K562 (cell line): Measurements from ENCODE around the gene NUTM1. TPM values are rescaled to one million over a fixed set of nuclear protein-coding genes. Genes with fewer than 3 reads are reported as not detected.

Experiments
- ATAC-seq: fragments of 200-7000 bp; cut with Tn5 transposase; 3 replicates; pipeline ENCODE4 v1.9.1; 2020; ENCODE audit warnings: moderate library complexity
- BruUV-seq: library from RNA; stranded (reverse); fragments of 400-500 nt; replicated peaks from 2 replicates; lab custom pipeline; 2021; lab: Mats Ljungman, UMichigan
- CTCF ChIA-PET: fragments of 300-600 bp; formaldehyde crosslinking; extraction: SDS; loops from one replicate; lab custom pipeline; 2021; ENCODE audit warnings: low intra/inter-chr PET ratio; lab: Yijun Ruan, JAX
- POLR2A ChIA-PET: fragments of 300-600, 350-650 bp; sonication (Branson Sonifier 250); formaldehyde crosslinking; extraction: SDS; loops from one replicate; lab custom pipeline; 2021; ENCODE audit warnings: antibody characterized with exemption, inconsistent platforms; lab: Yijun Ruan, JAX
- DNase-seq, 4 experiments: peaks; one replicate each; pipeline versions ENCODE4 v3.0.0 to v3.0.0-alpha.2; 2011 to 2018; ENCODE audit warnings: low spot score in 3 of 4, mixed read lengths in 3 of 4; ENCODE audit errors: extremely low read depth in 1 of 4
- FAIRE-seq: peaks from 2 replicates; lab custom pipeline; 2011; peaks lifted over from hg19 to GRCh38; lab: Jason Lieb, UNC
- H2AFZ ChIP-seq: 2 replicates; pipeline ENCODE4 v1.6.0; 2011; ENCODE audit warnings: low read depth, low read length, control low read depth, inconsistent platforms
- H3K27ac ChIP-seq: fragments of 200-600 bp; 3 replicates; pipeline ENCODE4 v1.8.0; 2011; ENCODE audit warnings: low read depth, mild to moderate bottlenecking, control low read depth, inconsistent platforms, low read length, moderate library complexity, mixed read lengths; ENCODE audit errors: extremely low read depth
- H3K27me3 ChIP-seq, 2 experiments: fragments of 300-600 bp in 1 of 2; 2 replicates in 1 of 2; 3 replicates in 1 of 2; pipeline versions ENCODE4 v1.6.0 to v1.8.0; 2011; ENCODE audit warnings: inconsistent platforms in 2 of 2, low read length in 2 of 2, mild to moderate bottlenecking in 1 of 2, mixed read lengths in 1 of 2, moderate library complexity in 1 of 2; ENCODE audit not compliant: control insufficient read depth in 2 of 2, insufficient read depth in 2 of 2
- H3K36me3 ChIP-seq: fragments of 300-600 bp; 3 replicates; pipeline ENCODE4 v1.8.0; 2011; ENCODE audit warnings: mild to moderate bottlenecking, low read length, inconsistent platforms; ENCODE audit not compliant: control insufficient read depth, insufficient read depth
- H3K4me1 ChIP-seq, 2 experiments: fragments of 200-600 bp in 1 of 2; replicated peaks in 1 of 2; 2 replicates in 1 of 2; 3 replicates in 1 of 2; pipeline versions ENCODE4 v1.5.1 to v1.8.0; 2011; ENCODE audit warnings: inconsistent platforms in 2 of 2, low read length in 2 of 2, mild to moderate bottlenecking in 1 of 2, mixed read lengths in 1 of 2, moderate library complexity in 1 of 2; ENCODE audit not compliant: control insufficient read depth in 2 of 2, insufficient read depth in 2 of 2
- H3K4me2 ChIP-seq: 2 replicates; pipeline ENCODE4 v1.6.1; 2011; ENCODE audit warnings: low read length, control low read depth, inconsistent platforms, mixed read lengths; ENCODE audit not compliant: insufficient read depth
- H3K4me3 ChIP-seq: fragments of 200-600 bp; sonication (generic), shearing (Covaris generic); 2 replicates; pipeline ENCODE4 v1.5.1; 2016; ENCODE audit warnings: control low read depth, inconsistent platforms
- H3K79me2 ChIP-seq: fragments of 200-600 bp; 3 replicates; pipeline ENCODE4 v1.8.0; 2011; ENCODE audit warnings: low read length, inconsistent platforms; ENCODE audit not compliant: control insufficient read depth, insufficient read depth
- H3K9ac ChIP-seq, 2 experiments: 2 replicates each; pipeline versions ENCODE4 v1.6.0 to v1.6.1; 2011; ENCODE audit warnings: low read depth in 2 of 2, low read length in 2 of 2, control low read depth in 1 of 2, inconsistent platforms in 1 of 2, mild to moderate bottlenecking in 1 of 2, mixed read lengths in 1 of 2; ENCODE audit not compliant: insufficient read depth in 1 of 2
- H3K9me1 ChIP-seq: one replicate; pipeline ENCODE4 v1.6.0; 2011; ENCODE audit warnings: inconsistent platforms, mild to moderate bottlenecking, low read length, moderate library complexity; ENCODE audit not compliant: control insufficient read depth, insufficient read depth
- H3K9me3 ChIP-seq: replicated peaks from 2 replicates; pipeline ENCODE4 v1.5.1; 2011; ENCODE audit warnings: low read depth, low read length, inconsistent platforms; ENCODE audit not compliant: control insufficient read depth, insufficient read depth
- H4K20me1 ChIP-seq: replicated peaks from 2 replicates; pipeline ENCODE4 v1.6.1; 2011; ENCODE audit warnings: low read length, inconsistent platforms, mixed read lengths; ENCODE audit not compliant: control insufficient read depth, insufficient read depth
- HOXB6 ChIP-seq: fragments of 250-450 bp; sonication (Bioruptor Pico); IDR thresholded peaks from 2 replicates; pipeline ENCODE4 v1.5.1; 2022; ENCODE audit warnings: mild to moderate bottlenecking, borderline replicate concordance
- MBD1 ChIP-seq: fragments of 250-450 bp; sonication (Bioruptor Pico); IDR thresholded peaks from 2 replicates; pipeline ENCODE4 v1.8.0; 2022; ENCODE audit warnings: inconsistent platforms
- MXI1 ChIP-seq: IDR thresholded peaks from 2 replicates; pipeline ENCODE4 v1.6.1; 2011; ENCODE audit warnings: low read depth, mild to moderate bottlenecking, improper control_type of control experiment, low read length
- NUFIP1 ChIP-seq: fragments of 450-650 bp; IDR thresholded peaks from 2 replicates; pipeline ENCODE4 v1.6.1; 2018; ENCODE audit not compliant: partially characterized antibody
- SMARCA4 ChIP-seq: fragments of 450-650 bp; IDR thresholded peaks from 2 replicates; pipeline ENCODE4 v1.6.1; 2016
- SUPT5H ChIP-seq: fragments of 450-650 bp; IDR thresholded peaks from 2 replicates; pipeline ENCODE4 v1.6.1; 2016
- TAF9B ChIP-seq: fragments of 450-650 bp; IDR thresholded peaks from 2 replicates; pipeline ENCODE4 v1.6.1; 2018; ENCODE audit warnings: mild to moderate bottlenecking; ENCODE audit not compliant: partially characterized antibody
- ZBTB9 ChIP-seq: fragments of 450-650 bp; formaldehyde crosslinking; IDR thresholded peaks from 2 replicates; pipeline ENCODE4 v1.4.0; 2020; ENCODE audit warnings: mild to moderate bottlenecking, moderate library complexity
- ZFPM2 ChIP-seq: fragments of 250-450 bp; sonication (Bioruptor Pico); IDR thresholded peaks from 2 replicates; pipeline ENCODE4 v1.5.1; 2022; ENCODE audit warnings: mild to moderate bottlenecking
- ZNF408 ChIP-seq: fragments of 250-450 bp; sonication (Bioruptor Pico); IDR thresholded peaks from 2 replicates; pipeline ENCODE4 v1.4.0; 2020; ENCODE audit warnings: low read depth, mild to moderate bottlenecking, moderate library complexity
- ZNF639 ChIP-seq, 2 experiments: fragments of 200-800 bp in 1 of 2; sonication (Bioruptor generic) in 1 of 2; sonication (generic) in 1 of 2; formaldehyde crosslinking in 1 of 2; IDR thresholded peaks in 1 of 2; conservative IDR thresholded peaks in 1 of 2; 2 replicates each; pipeline versions ENCODE4 v1.5.0 to v1.6.1; 2016 to 2020; ENCODE audit warnings: missing compliant biosample characterization in 1 of 2, missing genetic modification characterization in 1 of 2, missing genetic modification reagents in 1 of 2
- WGBS: fragments of 100-300 bp; shearing (Covaris generic); methylation state at CpG from one replicate; pipeline ENCODE4 v1.1.6; 2016; ENCODE audit warnings: low coverage, mixed read lengths; ENCODE audit not compliant: insufficient coverage; ENCODE audit errors: missing lambda C conversion rate; 5-methylcytosine and 5-hydroxymethylcytosine counted together
- in situ Hi-C: fragments of 300-500 bp; cut with MboI; formaldehyde crosslinking; loops from 4 replicates; pipeline ENCODE4 v1.15.0; 2018; ENCODE audit warnings: inconsistent platforms, mixed read lengths
- intact Hi-C: fragments of 100-400 bp; cut with micrococcal nuclease; formaldehyde crosslinking; loops from 2 replicates; pipeline ENCODE4 v1.14.2; 2022
- polyA plus RNA-seq, 8 experiments: library from polyadenylated mRNA; depleted of rRNA in 4 of 8; stranded (reverse) in 5 of 8; unstranded in 3 of 8; fragments of >200 nt; fragmentation: Nextera tagmentation in 2 of 8; fragmentation: Illumina TruSeq in 1 of 8; extraction: Ambion mirVana in 2 of 8; extraction: Trizol in 1 of 8; gene quantifications; 2 replicates each; pipeline versions ENCODE4 v1.2.1 to v1.2.3, GENCODE V29; 2011 to 2014; ENCODE audit warnings: inconsistent platforms in 1 of 8, missing spikeins in 1 of 8
- total RNA-seq, 7 experiments: library from RNA; depleted of rRNA in 6 of 7; stranded (reverse); fragments of >200 nt in 6 of 7; fragmentation: Illumina TruSeq in 2 of 7; extraction: Trizol in 2 of 7; gene quantifications; 2 replicates each; pipeline versions ENCODE4 v1.2.1 to v1.2.3, GENCODE V29; 2011 to 2021; ENCODE audit warnings: low replicate concordance in 1 of 7
- TF ChIP-seq, protein P1 (sequence below): fragments of 200-800 bp; sonication (Bioruptor generic); IDR thresholded peaks from 2 replicates; pipeline ENCODE4 v1.6.1; 2016; ENCODE audit warnings: missing genetic modification characterization, missing compliant biosample characterization

The NUTM1 gene
- total and polyA plus RNA-seq, 9 of the 15 experiments (the other 6 are each of a cell fraction or from before 2014, with no cell fraction given) = 0.01 to 0.05 (median 0.04) TPM; not detected in 4

GRCh38 chr15:34338347-34338746, 4.8 kb upstream of the NUTM1 start:
- FAIRE-seq (no peak), ATAC-seq (no peak), DNase-seq (no peak)
- Histone ChIP-seq H3K27me3 (no peaks in the 10 kb centered on the region), H3K79me2 (peaks cover 30% of the 10 kb centered on the region), H3K4me1 (peaks cover 25 to 37% of the 10 kb centered on the region in 2 experiments), H4K20me1 (no peaks in the 10 kb centered on the region), H3K9me1 (no peaks in the 10 kb centered on the region), H3K4me2 (peak overlapping the region; percentile 87), H2AFZ (peak overlapping the region; percentile 57; the same call in 1 of the 2 replicates), H3K36me3 (peaks cover 31% of the 10 kb centered on the region), H3K4me3 (no peak overlapping the region), H3K27ac (peak overlapping the region; percentile 21; the same call in 1 of the 3 replicates), H3K9ac (peak overlapping the region in 1 of 2 experiments; percentile 12; a peak in 2 of 4 replicates), H3K9me3 (peaks cover 1% of the 10 kb centered on the region)
- ChIA-PET CTCF (no interaction called here), POLR2A (interaction anchor here (1.0 to 3.5 kb wide), 7 partner anchors 10 to 249 kb away, joined by 3 to 27 read pairs (median 6); no protein-coding TSS in a partner anchor)
- BruUV-seq = no TSS peak
- intact Hi-C loops (loop anchor here (5.0 kb wide), 1 partner anchor 96 kb away; no protein-coding TSS in a partner anchor), in situ Hi-C loops (no loop called here)
- whole genome bisulfite sequencing = 90% methylated on average over 15 of the region's 16 CpGs
- TF ChIP-seq ZFPM2 (CRISPR knock-in tag) (no peak), MXI1 (no peak), TAF9B (no peak), MBD1 (CRISPR knock-in tag) (no peak), ZNF408 (no peak), SMARCA4 (no peak), ZBTB9 (CRISPR knock-in tag) (no peak), HOXB6 (CRISPR knock-in tag) (no peak), ZNF639 (CRISPR knock-in tag; conservative IDR thresholded peaks at IDR 0.05 in 1 of 2, IDR thresholded peaks at IDR 0.05 in 1 of 2) (0 out of 4 replicates have a peak, but pooled peaks of 1 of the 2 experiments have one; percentile 2), SUPT5H (0 out of 2 replicates have a peak, but pooled peaks have one; percentile 18), NUFIP1 (no peak)
- TF ChIP-seq, protein P1, sequence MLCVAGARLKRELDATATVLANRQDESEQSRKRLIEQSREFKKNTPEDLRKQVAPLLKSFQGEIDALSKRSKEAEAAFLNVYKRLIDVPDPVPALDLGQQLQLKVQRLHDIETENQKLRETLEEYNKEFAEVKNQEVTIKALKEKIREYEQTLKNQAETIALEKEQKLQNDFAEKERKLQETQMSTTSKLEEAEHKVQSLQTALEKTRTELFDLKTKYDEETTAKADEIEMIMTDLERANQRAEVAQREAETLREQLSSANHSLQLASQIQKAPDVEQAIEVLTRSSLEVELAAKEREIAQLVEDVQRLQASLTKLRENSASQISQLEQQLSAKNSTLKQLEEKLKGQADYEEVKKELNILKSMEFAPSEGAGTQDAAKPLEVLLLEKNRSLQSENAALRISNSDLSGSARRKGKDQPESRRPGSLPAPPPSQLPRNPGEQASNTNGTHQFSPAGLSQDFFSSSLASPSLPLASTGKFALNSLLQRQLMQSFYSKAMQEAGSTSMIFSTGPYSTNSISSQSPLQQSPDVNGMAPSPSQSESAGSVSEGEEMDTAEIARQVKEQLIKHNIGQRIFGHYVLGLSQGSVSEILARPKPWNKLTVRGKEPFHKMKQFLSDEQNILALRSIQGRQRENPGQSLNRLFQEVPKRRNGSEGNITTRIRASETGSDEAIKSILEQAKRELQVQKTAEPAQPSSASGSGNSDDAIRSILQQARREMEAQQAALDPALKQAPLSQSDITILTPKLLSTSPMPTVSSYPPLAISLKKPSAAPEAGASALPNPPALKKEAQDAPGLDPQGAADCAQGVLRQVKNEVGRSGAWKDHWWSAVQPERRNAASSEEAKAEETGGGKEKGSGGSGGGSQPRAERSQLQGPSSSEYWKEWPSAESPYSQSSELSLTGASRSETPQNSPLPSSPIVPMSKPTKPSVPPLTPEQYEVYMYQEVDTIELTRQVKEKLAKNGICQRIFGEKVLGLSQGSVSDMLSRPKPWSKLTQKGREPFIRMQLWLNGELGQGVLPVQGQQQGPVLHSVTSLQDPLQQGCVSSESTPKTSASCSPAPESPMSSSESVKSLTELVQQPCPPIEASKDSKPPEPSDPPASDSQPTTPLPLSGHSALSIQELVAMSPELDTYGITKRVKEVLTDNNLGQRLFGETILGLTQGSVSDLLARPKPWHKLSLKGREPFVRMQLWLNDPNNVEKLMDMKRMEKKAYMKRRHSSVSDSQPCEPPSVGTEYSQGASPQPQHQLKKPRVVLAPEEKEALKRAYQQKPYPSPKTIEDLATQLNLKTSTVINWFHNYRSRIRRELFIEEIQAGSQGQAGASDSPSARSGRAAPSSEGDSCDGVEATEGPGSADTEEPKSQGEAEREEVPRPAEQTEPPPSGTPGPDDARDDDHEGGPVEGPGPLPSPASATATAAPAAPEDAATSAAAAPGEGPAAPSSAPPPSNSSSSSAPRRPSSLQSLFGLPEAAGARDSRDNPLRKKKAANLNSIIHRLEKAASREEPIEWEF (CRISPR knock-in tag) = no peak
